ENCODE measurements around the gene LRRC8B.

The LRRC8B gene

GRCh38 chr1:89553157-89553556 lies 28.5 kb downstream of the LRRC8B start:
- H3K4me2 ChIP-seq (ENCODE audit: low read length), result peak overlapping the region; percentile 64
- H3K27me3 ChIP-seq (ENCODE audit: control insufficient read depth, insufficient read depth, low read length), result no peaks in the 10 kb centered on the region
- peaks cover 16% of the 10 kb centered on the region for H3K4me1 ChIP-seq (ENCODE audit: control insufficient read depth, insufficient read depth, low read length)
- no peaks in the 10 kb centered on the region for H3K9me3 ChIP-seq (replicated peaks; ENCODE audit: low read length)
- H3K36me3 ChIP-seq (ENCODE audit: insufficient read depth, low read length), result no peaks in the 10 kb centered on the region
- H3K4me3 ChIP-seq (ENCODE audit: low read length), result no peak overlapping the region
- H3K9ac ChIP-seq (ENCODE audit: low read depth, low read length), result peak overlapping the region; percentile 19

GRCh38 chr1:89555550-89555949 lies 30.9 kb downstream of the LRRC8B start:
- Histone ChIP-seq H3K4me3 (ENCODE audit: low read length) (no peak overlapping the region), H3K9ac (ENCODE audit: low read depth, low read length) (no peak overlapping the region), H3K4me2 (ENCODE audit: low read length) (no peak overlapping the region), H3K27me3 (ENCODE audit: control insufficient read depth, insufficient read depth, low read length) (no peaks in the 10 kb centered on the region), H3K4me1 (ENCODE audit: control insufficient read depth, insufficient read depth, low read length) (peaks cover 6% of the 10 kb centered on the region), H3K9me3 (replicated peaks; ENCODE audit: low read length) (no peaks in the 10 kb centered on the region), H3K36me3 (ENCODE audit: insufficient read depth, low read length) (no peaks in the 10 kb centered on the region)

GRCh38 chr1:89556726-89557444 lies 32.3 kb downstream of the LRRC8B start:
- no peaks in the 10 kb centered on the region for H3K36me3 ChIP-seq (ENCODE audit: insufficient read depth, low read length)
- no peaks in the 10 kb centered on the region for H3K9me3 ChIP-seq (replicated peaks; ENCODE audit: low read length)
- no peak overlapping the region for H3K9ac ChIP-seq (ENCODE audit: low read depth, low read length)
- H3K4me2 ChIP-seq (ENCODE audit: low read length), result no peak overlapping the region
- H3K4me3 ChIP-seq (ENCODE audit: low read length), result no peak overlapping the region
- H3K4me1 ChIP-seq (ENCODE audit: control insufficient read depth, insufficient read depth, low read length), result peaks cover 6% of the 10 kb centered on the region
- H3K27me3 ChIP-seq (ENCODE audit: control insufficient read depth, insufficient read depth, low read length), result no peaks in the 10 kb centered on the region

- Histone ChIP-seq H3K36me3 (ENCODE audit: insufficient read depth, low read length) (no peaks in the 10 kb centered on the region), H3K27me3 (ENCODE audit: control insufficient read depth, insufficient read depth, low read length) (no peaks in the 10 kb centered on the region), H3K4me2 (ENCODE audit: low read length) (no peak overlapping the region), H3K4me3 (ENCODE audit: low read length) (no peak overlapping the region), H3K9ac (ENCODE audit: low read depth, low read length) (no peak overlapping the region), H3K4me1 (ENCODE audit: control insufficient read depth, insufficient read depth, low read length) (peaks cover 3% of the 10 kb centered on the region), H3K9me3 (replicated peaks; ENCODE audit: low read length) (no peaks in the 10 kb centered on the region)
Measured at GRCh38 chr1:89557445-89557825, 32.8 kb downstream of the LRRC8B start.

GRCh38 chr1:89557956-89558355 lies 33.3 kb downstream of the LRRC8B start:
- no peaks in the 10 kb centered on the region for H3K4me1 ChIP-seq (ENCODE audit: control insufficient read depth, insufficient read depth, low read length)
- H3K9me3 ChIP-seq (replicated peaks; ENCODE audit: low read length), result no peaks in the 10 kb centered on the region
- H3K36me3 ChIP-seq (ENCODE audit: insufficient read depth, low read length), result no peaks in the 10 kb centered on the region
- no peak overlapping the region for H3K9ac ChIP-seq (ENCODE audit: low read depth, low read length)
- no peak overlapping the region for H3K4me3 ChIP-seq (ENCODE audit: low read length)
- no peak overlapping the region for H3K4me2 ChIP-seq (ENCODE audit: low read length)
- no peaks in the 10 kb centered on the region for H3K27me3 ChIP-seq (ENCODE audit: control insufficient read depth, insufficient read depth, low read length)

- H3K4me3 ChIP-seq (ENCODE audit: low read length), result no peak overlapping the region
- no peak overlapping the region for H3K4me2 ChIP-seq (ENCODE audit: low read length)
- no peaks in the 10 kb centered on the region for H3K36me3 ChIP-seq (ENCODE audit: insufficient read depth, low read length)
- H3K9ac ChIP-seq (ENCODE audit: low read depth, low read length), result no peak overlapping the region
- H3K27me3 ChIP-seq (ENCODE audit: control insufficient read depth, insufficient read depth, low read length), result no peaks in the 10 kb centered on the region
- no peaks in the 10 kb centered on the region for H3K4me1 ChIP-seq (ENCODE audit: control insufficient read depth, insufficient read depth, low read length)
- H3K9me3 ChIP-seq (replicated peaks; ENCODE audit: low read length), result no peaks in the 10 kb centered on the region
Measured at GRCh38 chr1:89563957-89564604, 39.5 kb downstream of the LRRC8B start.

GRCh38 chr1:89565521-89565920 lies 40.9 kb downstream of the LRRC8B start:
- Histone ChIP-seq H3K9ac (ENCODE audit: low read depth, low read length) (no peak overlapping the region), H3K9me3 (replicated peaks; ENCODE audit: low read length) (no peaks in the 10 kb centered on the region), H3K4me3 (ENCODE audit: low read length) (no peak overlapping the region), H3K4me2 (ENCODE audit: low read length) (no peak overlapping the region), H3K27me3 (ENCODE audit: control insufficient read depth, insufficient read depth, low read length) (no peaks in the 10 kb centered on the region), H3K36me3 (ENCODE audit: insufficient read depth, low read length) (no peaks in the 10 kb centered on the region), H3K4me1 (ENCODE audit: control insufficient read depth, insufficient read depth, low read length) (no peaks in the 10 kb centered on the region)

- Histone ChIP-seq H3K27me3 (ENCODE audit: control insufficient read depth, insufficient read depth, low read length) (no peaks in the 10 kb centered on the region), H3K36me3 (ENCODE audit: insufficient read depth, low read length) (no peaks in the 10 kb centered on the region), H3K9ac (ENCODE audit: low read depth, low read length) (peak overlapping the region; percentile 11), H3K9me3 (replicated peaks; ENCODE audit: low read length) (no peaks in the 10 kb centered on the region), H3K4me2 (ENCODE audit: low read length) (peak overlapping the region; percentile 50), H3K4me1 (ENCODE audit: control insufficient read depth, insufficient read depth, low read length) (no peaks in the 10 kb centered on the region), H3K4me3 (ENCODE audit: low read length) (no peak overlapping the region)
Measured at GRCh38 chr1:89566761-89567174, 42.1 kb downstream of the LRRC8B start.

GRCh38 chr1:89567797-89568196 lies 43.2 kb downstream of the LRRC8B start:
- H3K4me3 ChIP-seq (ENCODE audit: low read length), result no peak overlapping the region
- no peak overlapping the region for H3K9ac ChIP-seq (ENCODE audit: low read depth, low read length)

GRCh38 chr1:89573410-89573809 lies 48.8 kb downstream of the LRRC8B start:
- Histone ChIP-seq H3K27me3 (ENCODE audit: control insufficient read depth, insufficient read depth, low read length) (no peaks in the 10 kb centered on the region), H3K4me3 (ENCODE audit: low read length) (no peak overlapping the region), H3K4me2 (ENCODE audit: low read length) (no peak overlapping the region), H3K4me1 (ENCODE audit: control insufficient read depth, insufficient read depth, low read length) (no peaks in the 10 kb centered on the region), H3K9ac (ENCODE audit: low read depth, low read length) (no peak overlapping the region), H3K9me3 (replicated peaks; ENCODE audit: low read length) (no peaks in the 10 kb centered on the region), H3K36me3 (ENCODE audit: insufficient read depth, low read length) (no peaks in the 10 kb centered on the region)

More at GRCh38 chr1:89567797-89568196, 43.2 kb downstream of the LRRC8B start:
- Histone ChIP-seq H3K9me3 (replicated peaks; ENCODE audit: low read length) (no peaks in the 10 kb centered on the region), H3K36me3 (ENCODE audit: insufficient read depth, low read length) (no peaks in the 10 kb centered on the region), H3K4me1 (ENCODE audit: control insufficient read depth, insufficient read depth, low read length) (no peaks in the 10 kb centered on the region), H3K4me2 (ENCODE audit: low read length) (peak overlapping the region; percentile 68), H3K27me3 (ENCODE audit: control insufficient read depth, insufficient read depth, low read length) (no peaks in the 10 kb centered on the region)

- H3K4me2 ChIP-seq (ENCODE audit: low read length), result no peak overlapping the region
- H3K9me3 ChIP-seq (replicated peaks; ENCODE audit: low read length), result no peaks in the 10 kb centered on the region
- no peaks in the 10 kb centered on the region for H3K4me1 ChIP-seq (ENCODE audit: control insufficient read depth, insufficient read depth, low read length)
- H3K9ac ChIP-seq (ENCODE audit: low read depth, low read length), result no peak overlapping the region
- no peaks in the 10 kb centered on the region for H3K36me3 ChIP-seq (ENCODE audit: insufficient read depth, low read length)
- H3K27me3 ChIP-seq (ENCODE audit: control insufficient read depth, insufficient read depth, low read length), result no peaks in the 10 kb centered on the region
- H3K4me3 ChIP-seq (ENCODE audit: low read length), result no peak overlapping the region
Measured at GRCh38 chr1:89574621-89575020, 50.0 kb downstream of the LRRC8B start.

- no peak overlapping the region for H3K9ac ChIP-seq (ENCODE audit: low read depth, low read length)
- H3K27me3 ChIP-seq (ENCODE audit: control insufficient read depth, insufficient read depth, low read length), result no peaks in the 10 kb centered on the region
- no peak overlapping the region for H3K4me2 ChIP-seq (ENCODE audit: low read length)
- no peak overlapping the region for H3K4me3 ChIP-seq (ENCODE audit: low read length)
- no peaks in the 10 kb centered on the region for H3K36me3 ChIP-seq (ENCODE audit: insufficient read depth, low read length)
- no peaks in the 10 kb centered on the region for H3K9me3 ChIP-seq (replicated peaks; ENCODE audit: low read length)
- no peaks in the 10 kb centered on the region for H3K4me1 ChIP-seq (ENCODE audit: control insufficient read depth, insufficient read depth, low read length)
Measured at GRCh38 chr1:89575207-89575606, 50.6 kb downstream of the LRRC8B start.

Data from skeletal muscle satellite cell (primary cell).